Skin of body (tissue), 2 donors: ENCODE results near the gene KATNB1. TPM values are rescaled to one million over a fixed set of nuclear protein-coding genes. Genes with fewer than 3 reads are reported as not detected.

Experiments
- DNase-seq: peaks from one replicate; lab custom pipeline; 2025; lab: John Stamatoyannopoulos, UW
- total RNA-seq: library from RNA; depleted of rRNA; stranded (reverse); fragments of >200 nt; gene quantifications from one replicate; pipeline ENCODE4 v1.2.3, GENCODE V29; 2014

KATNB1 gene
- total RNA-seq, 1 donor from 2014 or later = 13.8 TPM

GRCh38 chr16:57755726-57756423 lies 20.3 kb downstream of the KATNB1 start:
- DNase-seq = no peak

GRCh38 chr16:57756424-57757325 lies 21.1 kb downstream of the KATNB1 start:
- DNase-seq = no peak

GRCh38 chr16:57757326-57757786 lies 21.8 kb downstream of the KATNB1 start:
- DNase-seq = no peak

- DNase-seq = no peak
Measured at GRCh38 chr16:57757883-57758282, 22.3 kb downstream of the KATNB1 start.

GRCh38 chr16:57758331-57759117 lies 23.0 kb downstream of the KATNB1 start:
- DNase-seq = no peak

- no peak for DNase-seq
Measured at GRCh38 chr16:57759131-57759530, 23.6 kb downstream of the KATNB1 start.

- DNase-seq = no peak
Measured at GRCh38 chr16:57759541-57760356, 24.2 kb downstream of the KATNB1 start.

- DNase-seq = no peak
Measured at GRCh38 chr16:57760357-57761160, 25.0 kb downstream of the KATNB1 start.

- DNase-seq = no peak
Measured at GRCh38 chr16:57761301-57761700, 25.7 kb downstream of the KATNB1 start.

- DNase-seq = no peak
Measured at GRCh38 chr16:57761957-57762356, 26.4 kb downstream of the KATNB1 start.

- no peak for DNase-seq
Measured at GRCh38 chr16:57762365-57763040, 26.9 kb downstream of the KATNB1 start.

- DNase-seq = no peak
Measured at GRCh38 chr16:57763285-57764005, 27.9 kb downstream of the KATNB1 start.

GRCh38 chr16:57764006-57764340 lies 28.4 kb downstream of the KATNB1 start:
- DNase-seq = no peak

- no peak for DNase-seq
Measured at GRCh38 chr16:57764341-57765159, 29.0 kb downstream of the KATNB1 start.

GRCh38 chr16:57765160-57765728 lies 29.7 kb downstream of the KATNB1 start:
- DNase-seq = no peak

GRCh38 chr16:57766714-57767348 lies 31.3 kb downstream of the KATNB1 start:
- DNase-seq = no peak

- DNase-seq = no peak
Measured at GRCh38 chr16:57769541-57770145, 34.1 kb downstream of the KATNB1 start.
